HTERT RPE-1 (cell line): Measurements from ENCODE around the gene PITPNB.

ENCODE experiments used
- in situ Hi-C: fragments of 300-500 bp; cut with MboI; formaldehyde crosslinking; loops from 4 replicates; pipeline ENCODE4 v1.14.3; 2020; ENCODE audit warnings: low sequenced_read_pairs

The PITPNB gene

GRCh38 chr22:27919942-27920755 lies 1.1 kb upstream of the PITPNB start:
- in situ Hi-C loops = no loop called here

- in situ Hi-C loops = no loop called here
These were observed 475 bp downstream of the PITPNB start for GRCh38 chr22:27918341-27919221.

DNA sequence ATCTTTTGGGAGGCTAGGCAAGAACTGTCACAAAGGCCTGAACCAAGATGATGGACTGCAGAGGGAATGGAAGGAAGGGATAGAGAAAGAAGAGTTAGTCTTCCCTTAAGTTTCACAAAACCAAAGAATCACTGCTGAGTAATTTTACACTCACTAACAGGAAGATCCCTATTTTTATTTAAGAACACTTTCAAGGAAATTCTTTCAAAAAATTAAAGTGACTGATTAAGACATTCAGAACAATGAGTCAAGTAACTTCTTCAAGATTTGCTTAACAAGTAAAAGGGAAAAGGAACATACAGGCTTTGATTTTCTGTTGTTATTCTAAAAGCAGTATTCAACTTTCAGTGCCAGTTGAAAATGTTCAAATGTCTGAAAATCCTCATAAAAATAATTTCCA lies 3.1 kb downstream of the PITPNB start:
- in situ Hi-C loops = no loop called here

- in situ Hi-C loops = no loop called here
These were observed 5.8 kb downstream of the PITPNB start for GRCh38 chr22:27913162-27913741.

- in situ Hi-C loops = no loop called here
These were observed 7.0 kb downstream of the PITPNB start for GRCh38 chr22:27912101-27912500.

DNA sequence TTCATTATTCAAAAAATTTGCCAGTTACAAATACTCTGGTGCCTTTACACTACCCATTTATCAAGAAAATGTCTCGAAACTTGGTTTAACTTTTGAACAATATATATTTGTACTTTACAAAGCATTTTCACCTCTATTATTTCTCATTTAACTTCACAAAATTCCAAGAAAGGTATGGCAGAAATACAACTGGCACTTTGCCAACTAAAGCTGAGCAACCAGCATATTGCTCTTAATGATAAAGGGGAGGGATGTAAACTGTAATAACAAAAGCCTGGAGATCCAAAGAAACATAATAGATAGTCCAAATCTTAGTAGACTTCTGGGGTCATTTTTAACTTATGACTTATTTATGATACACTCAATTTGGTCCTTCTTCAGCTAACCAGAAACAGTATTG lies 7.7 kb downstream of the PITPNB start:
- in situ Hi-C loops = no loop called here

DNA sequence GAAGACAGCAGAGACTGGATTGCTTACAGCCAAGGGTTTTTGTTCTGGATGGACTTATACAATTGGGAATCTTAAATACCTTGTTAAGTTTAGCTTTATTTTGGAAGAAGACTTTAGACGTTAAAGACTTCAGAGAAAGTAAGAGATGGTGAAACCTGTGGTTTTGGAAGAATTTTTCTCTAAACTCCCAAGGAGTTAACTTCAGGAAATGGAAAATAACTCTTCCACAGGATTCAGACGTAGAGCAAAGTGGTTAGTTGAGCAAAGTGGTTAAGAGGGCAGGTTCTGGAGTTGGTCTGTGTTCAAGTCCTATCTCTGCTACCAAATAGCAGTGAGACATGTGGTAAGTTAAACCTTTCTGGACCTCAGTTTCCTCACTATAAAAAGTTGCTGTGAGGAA lies 12.8 kb downstream of the PITPNB start:
- in situ Hi-C loops = no loop called here

DNA sequence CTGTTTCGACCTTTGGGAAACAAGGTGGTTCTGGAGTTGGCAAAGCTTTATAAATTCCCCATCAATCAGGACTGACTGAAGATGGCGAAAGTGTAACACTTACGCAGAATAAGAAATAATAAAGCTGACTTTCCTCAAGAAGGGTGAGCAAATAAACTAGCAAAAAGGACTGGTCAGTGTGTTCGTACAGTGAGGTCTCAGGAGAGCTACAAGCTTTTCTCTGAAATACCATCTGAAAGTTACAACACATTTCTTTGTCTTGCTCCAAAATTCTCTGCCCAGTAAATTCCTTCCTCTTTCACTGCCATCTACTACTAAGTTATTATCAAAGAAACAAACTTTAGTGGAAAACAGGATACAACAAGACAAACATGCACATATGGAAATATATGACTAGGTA lies 13.4 kb downstream of the PITPNB start:
- in situ Hi-C loops = no loop called here

DNA sequence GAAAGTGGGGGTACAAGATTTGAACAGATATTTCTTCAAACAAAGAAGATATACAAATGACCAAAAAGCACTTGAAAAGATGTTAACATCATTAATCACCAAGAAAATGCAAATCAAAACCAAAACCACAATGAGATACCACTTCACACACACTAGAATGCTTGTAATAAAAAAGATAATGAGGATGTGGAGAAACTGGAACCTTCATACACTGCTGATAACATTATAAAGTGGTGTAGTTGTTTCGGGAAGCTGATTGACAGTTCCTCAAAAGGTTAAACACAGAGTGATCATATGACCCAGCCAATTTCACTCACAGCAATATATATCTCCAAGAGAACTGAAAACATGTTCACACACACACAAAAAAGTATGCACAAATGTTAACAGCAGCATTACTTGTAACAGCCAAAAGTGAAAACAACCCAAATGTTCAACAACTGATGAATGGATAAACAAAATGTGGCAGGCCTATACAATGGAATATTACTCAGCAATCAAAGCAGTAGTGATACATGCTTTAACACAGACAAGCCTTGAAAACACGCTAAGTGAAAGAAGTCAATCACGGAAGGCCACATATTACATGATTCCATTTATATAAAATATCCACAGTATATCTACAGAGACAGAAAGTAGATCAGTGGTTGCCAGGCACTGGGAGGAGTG lies 15.1 kb downstream of the PITPNB start:
- in situ Hi-C loops = no loop called here

- in situ Hi-C loops = no loop called here
These were observed 18.9 kb downstream of the PITPNB start for GRCh38 chr22:27900153-27900552.

GRCh38 chr22:27896245-27896644 lies 22.8 kb downstream of the PITPNB start:
- in situ Hi-C loops = no loop called here

DNA sequence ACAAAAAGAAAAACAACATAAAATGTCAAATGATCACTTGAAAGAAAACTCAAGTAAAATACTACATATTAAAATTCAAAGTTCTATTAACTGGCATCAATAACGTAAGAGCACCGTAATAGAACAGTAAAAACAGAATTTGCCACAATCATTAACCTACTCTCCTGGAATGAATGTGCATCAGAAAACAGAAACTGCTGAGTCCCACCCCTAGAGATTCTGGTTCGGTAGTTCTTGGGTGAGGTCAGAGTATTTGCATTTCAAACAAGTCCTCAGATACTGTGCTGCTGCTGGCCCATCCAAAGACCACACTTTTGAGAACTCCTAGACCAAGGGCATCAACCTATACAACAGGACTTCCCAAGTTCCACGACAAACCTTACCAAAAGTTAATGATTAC lies 23.5 kb downstream of the PITPNB start:
- in situ Hi-C loops = no loop called here

GRCh38 chr22:27892811-27893210 lies 26.2 kb downstream of the PITPNB start:
- in situ Hi-C loops = no loop called here

DNA sequence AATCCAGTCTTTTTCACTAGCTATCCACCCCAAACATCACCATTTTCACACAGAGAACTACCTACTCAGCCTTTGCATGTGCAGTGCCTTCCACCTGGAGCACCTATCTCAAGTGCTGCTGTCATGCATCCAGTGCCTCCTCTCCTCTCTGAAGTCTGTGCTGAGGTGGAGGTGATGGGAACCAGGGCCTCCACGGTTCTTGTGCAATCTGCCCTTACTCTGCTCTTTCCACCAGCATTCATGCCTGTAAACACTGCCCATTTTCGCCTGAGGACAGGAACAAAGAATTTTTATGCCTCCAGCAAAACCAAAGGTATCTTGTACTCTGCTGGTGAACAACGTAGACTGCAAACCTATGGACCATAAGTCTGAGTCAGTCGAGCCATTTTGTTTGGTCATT lies 27.0 kb downstream of the PITPNB start:
- in situ Hi-C loops = no loop called here

GRCh38 chr22:27888310-27888709 lies 30.7 kb downstream of the PITPNB start:
- in situ Hi-C loops = no loop called here

- in situ Hi-C loops = no loop called here
These were observed 32.3 kb downstream of the PITPNB start for GRCh38 chr22:27886843-27887151.

GRCh38 chr22:27885977-27886842 lies 32.8 kb downstream of the PITPNB start:
- in situ Hi-C loops = no loop called here

- in situ Hi-C loops = no loop called here
These were observed 35.3 kb downstream of the PITPNB start for GRCh38 chr22:27883656-27884350.

GRCh38 chr22:27882507-27883290 lies 36.4 kb downstream of the PITPNB start:
- in situ Hi-C loops = no loop called here
